ENCODE results near the gene TBC1D25. TPM values are rescaled to one million over a fixed set of nuclear protein-coding genes. Genes with fewer than 3 reads are reported as not detected.

The TBC1D25 gene, protein sequence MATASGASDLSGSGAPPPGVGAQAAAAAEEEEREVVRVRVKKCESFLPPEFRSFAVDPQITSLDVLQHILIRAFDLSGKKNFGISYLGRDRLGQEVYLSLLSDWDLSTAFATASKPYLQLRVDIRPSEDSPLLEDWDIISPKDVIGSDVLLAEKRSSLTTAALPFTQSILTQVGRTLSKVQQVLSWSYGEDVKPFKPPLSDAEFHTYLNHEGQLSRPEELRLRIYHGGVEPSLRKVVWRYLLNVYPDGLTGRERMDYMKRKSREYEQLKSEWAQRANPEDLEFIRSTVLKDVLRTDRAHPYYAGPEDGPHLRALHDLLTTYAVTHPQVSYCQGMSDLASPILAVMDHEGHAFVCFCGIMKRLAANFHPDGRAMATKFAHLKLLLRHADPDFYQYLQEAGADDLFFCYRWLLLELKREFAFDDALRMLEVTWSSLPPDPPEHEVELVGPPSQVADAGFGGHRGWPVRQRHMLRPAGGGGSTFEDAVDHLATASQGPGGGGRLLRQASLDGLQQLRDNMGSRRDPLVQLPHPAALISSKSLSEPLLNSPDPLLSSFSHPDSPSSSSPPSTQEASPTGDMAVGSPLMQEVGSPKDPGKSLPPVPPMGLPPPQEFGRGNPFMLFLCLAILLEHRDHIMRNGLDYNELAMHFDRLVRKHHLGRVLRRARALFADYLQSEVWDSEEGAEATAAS
- 10.1 and 10.3 TPM in 2 replicates for total RNA-seq

GRCh38 chrX:48539345-48540027, at the start of gene TBC1D25:
TBC1D25 (plus strand) TSS chrX:48539714; CDS start chrX:48539798, 84 bp downstream.

GRCh38 chrX:48508400-48509244, 30.9 kb upstream of the TBC1D25 start, which contains the start of gene PORCN:
PORCN (plus strand) TSS chrX:48508992; CDS start chrX:48509821, 829 bp downstream.

GRCh38 chrX:48521353-48522243, 17.9 kb upstream of the TBC1D25 start, which contains the start of gene EBP:
EBP (plus strand) TSS chrX:48521808; CDS start chrX:48523772, 1,964 bp downstream.

DNA sequence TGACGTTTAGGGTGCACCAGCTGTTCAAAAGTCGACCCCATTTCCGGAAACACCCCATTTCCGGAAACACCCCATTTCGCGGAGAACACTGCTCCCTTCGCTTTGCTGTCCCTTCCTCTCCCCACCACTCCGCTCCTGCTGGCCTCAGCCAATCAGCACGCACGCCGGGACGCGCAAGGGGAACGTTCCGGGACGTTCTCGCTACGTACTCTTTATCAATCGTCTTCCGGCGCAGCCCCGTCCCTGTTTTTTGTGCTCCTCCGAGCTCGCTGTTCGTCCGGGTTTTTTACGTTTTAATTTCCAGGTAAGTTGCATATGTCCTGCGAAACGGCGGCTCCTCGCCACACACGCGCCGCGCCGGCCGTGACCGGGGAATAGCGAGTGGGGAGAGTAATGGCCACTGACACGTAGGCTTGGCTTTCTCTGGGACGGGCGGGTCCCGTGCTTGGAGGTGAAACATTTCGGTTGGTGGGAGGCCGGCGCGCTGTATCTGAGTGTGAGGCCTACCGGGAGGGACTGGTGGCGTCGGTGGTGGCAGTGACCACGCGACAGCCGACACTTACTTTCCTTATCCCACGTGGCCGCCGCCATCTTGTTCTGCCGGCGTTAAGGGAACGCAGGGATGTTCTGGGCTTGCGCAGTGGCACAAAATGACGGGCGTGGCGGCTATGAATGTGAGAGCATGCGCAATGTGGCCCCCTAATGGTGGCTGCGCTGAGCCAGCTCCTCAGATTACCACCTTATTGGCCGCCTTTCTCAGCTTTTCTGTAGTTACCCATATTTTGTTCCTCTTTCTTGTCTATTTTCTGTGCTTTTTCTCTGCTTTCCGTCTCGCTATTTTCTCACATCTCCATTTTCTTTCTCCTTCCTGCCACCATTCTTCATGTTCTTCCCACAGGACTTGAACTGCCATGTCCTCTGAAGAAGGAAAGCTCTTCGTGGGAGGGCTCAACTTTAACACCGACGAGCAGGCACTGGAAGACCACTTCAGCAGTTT, 35.1 kb downstream of the TBC1D25 start, which contains the start of gene RBM3:
RBM3 (plus strand) TSS at position 215 of the 997 bp plus-strand sequence; CDS start at position 912, 697 bp downstream.

GRCh38 chrX:48597353-48598264, 58.1 kb downstream of the TBC1D25 start, which contains the start of gene WDR13:
WDR13 (plus strand) TSS chrX:48597492; CDS start chrX:48597997, 505 bp downstream.

Other genes starting within 250 kb of the TBC1D25 start
- not detected in 2 replicates for gene SSX3, start 183.0 kb upstream of the TBC1D25 start, total RNA-seq
- gene SSX4, start 156.2 kb upstream of the TBC1D25 start, total RNA-seq: not detected in 2 replicates
- not detected in 2 replicates for gene SSX4B, start 127.8 kb upstream of the TBC1D25 start, total RNA-seq
- 57.7 and 63.6 TPM in 2 replicates for gene SLC38A5, start 69.5 kb upstream of the TBC1D25 start, total RNA-seq
- gene FTSJ1, start 63.5 kb upstream of the TBC1D25 start, total RNA-seq: 82.4 and 98.2 TPM in 2 replicates
- 11.8 and 19.2 TPM in 2 replicates for gene PORCN, start 30.7 kb upstream of the TBC1D25 start, total RNA-seq
- 254 and 300 TPM in 2 replicates for gene EBP, start 17.9 kb upstream of the TBC1D25 start, total RNA-seq
- gene RBM3, start 34.8 kb downstream of the TBC1D25 start, total RNA-seq: 250 and 253 TPM in 2 replicates
- gene WDR13, start 57.8 kb downstream of the TBC1D25 start, total RNA-seq: 131 and 149 TPM in 2 replicates
- gene WAS, start 144.1 kb downstream of the TBC1D25 start, total RNA-seq: 0.17 and 0.89 TPM in 2 replicates
- gene SUV39H1, start 157.0 kb downstream of the TBC1D25 start, total RNA-seq: 21.7 and 23.6 TPM in 2 replicates
- not detected in 2 replicates for gene GLOD5, start 222.0 kb downstream of the TBC1D25 start, total RNA-seq
- gene GATA1, start 246.9 kb downstream of the TBC1D25 start, total RNA-seq: not detected in 2 replicates

Data from bronchus fibroblast of lung (primary cell).